ENCODE results near the gene KCNMA1.

KCNMA1 gene

DNA sequence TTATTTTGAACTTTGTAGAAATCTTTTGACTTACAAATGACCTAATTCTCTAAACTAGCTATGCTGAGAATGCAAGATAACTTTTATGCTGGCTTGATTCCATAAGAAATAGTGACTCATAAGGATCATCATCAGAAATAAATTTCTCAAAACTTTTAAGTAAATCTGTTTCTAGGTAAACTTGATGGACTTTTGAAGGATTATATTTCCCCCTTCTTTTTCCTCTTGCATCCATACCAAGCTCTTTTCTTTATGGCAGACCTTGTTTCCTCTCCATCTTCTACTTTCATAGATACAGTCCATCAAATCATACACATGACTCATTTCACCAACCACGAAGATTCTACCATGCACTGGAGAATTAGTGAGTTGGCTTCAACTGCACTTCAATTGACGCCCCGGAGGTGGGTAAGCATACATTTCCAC is 336.3 kb downstream of the KCNMA1 start:
- Histone ChIP-seq H3K9ac (ENCODE audit: low read length) (no peak overlapping the region), H3K27ac (ENCODE audit: low read depth, low read length) (no peak overlapping the region), H3K4me3 (ENCODE audit: low read length) (no peak overlapping the region), H2AK5ac (ENCODE audit: low read length) (no peak overlapping the region), H3K27me3 (ENCODE audit: insufficient read depth, low read length, poor library complexity) (no peaks in the 10 kb centered on the region), H3K79me2 (ENCODE audit: control insufficient read depth, insufficient read depth, low read length) (no peaks in the 10 kb centered on the region), H4K8ac (ENCODE audit: low read depth, low read length) (no peak overlapping the region), H2BK5ac (ENCODE audit: low read length) (no peak overlapping the region), H3K79me1 (ENCODE audit: low read length) (no peaks in the 10 kb centered on the region), H3K4ac (ENCODE audit: low read depth, low read length) (no peak overlapping the region), H3K4me2 (ENCODE audit: low read length) (no peak overlapping the region), H2BK120ac (ENCODE audit: low read depth, low read length) (no peak overlapping the region), H2BK15ac (replicated peaks; ENCODE audit: low read depth) (no peak overlapping the region), H3K56ac (ENCODE audit: low read length) (no peak overlapping the region), H3K4me1 (ENCODE audit: control insufficient read depth, low read depth, low read length) (no peaks in the 10 kb centered on the region), H4K5ac (ENCODE audit: low read length) (no peak overlapping the region), H3K36me3 (ENCODE audit: control insufficient read depth, insufficient read depth, low read length) (no peaks in the 10 kb centered on the region), H3K18ac (ENCODE audit: low read length) (no peak overlapping the region), H3K23ac (ENCODE audit: low read length) (no peak overlapping the region)
- DNase-seq, result no peak
- WGBS (ENCODE audit: extremely low coverage, insufficient coverage, low lambda C conversion rate), result no CpG with 5 or more reads among the region's 3 CpGs

DNA sequence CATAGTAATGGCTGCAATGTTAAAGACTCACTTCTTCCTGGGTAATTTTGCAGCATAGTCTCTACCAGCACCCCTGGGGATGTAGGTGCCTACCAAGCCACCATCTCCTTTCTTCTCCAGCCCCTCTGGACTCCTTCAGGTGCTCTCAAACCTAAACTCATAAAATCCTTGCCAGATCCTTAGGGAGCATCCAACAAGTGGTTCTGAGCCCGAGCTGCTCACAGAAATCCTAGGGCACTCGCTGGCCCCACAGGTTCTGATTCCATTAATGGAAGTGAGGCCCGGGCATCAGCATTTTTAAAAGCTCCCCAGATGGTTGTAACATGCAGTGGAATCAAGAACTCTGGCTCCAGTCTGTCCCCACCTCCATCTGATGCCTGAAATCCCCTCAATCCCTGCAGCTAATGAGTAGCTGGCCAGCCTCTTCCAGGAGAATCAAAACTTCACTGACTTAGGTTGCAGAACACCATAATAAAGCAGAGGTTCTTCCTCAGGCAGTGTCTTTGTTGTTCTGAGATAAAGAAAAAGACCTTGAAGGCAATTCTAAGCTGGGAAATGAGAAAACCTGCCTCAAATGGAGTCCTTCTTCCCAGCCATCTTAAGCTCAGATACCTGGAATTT is 336.8 kb downstream of the KCNMA1 start:
- H3K79me1 ChIP-seq (ENCODE audit: low read length), result no peaks in the 10 kb centered on the region
- no peaks in the 10 kb centered on the region for H3K4me1 ChIP-seq (ENCODE audit: control insufficient read depth, low read depth, low read length)
- H2BK15ac ChIP-seq (replicated peaks; ENCODE audit: low read depth), result no peak overlapping the region
- WGBS (ENCODE audit: extremely low coverage, insufficient coverage, low lambda C conversion rate), result no CpG with 5 or more reads among the region's 3 CpGs
- H2AK5ac ChIP-seq (ENCODE audit: low read length), result no peak overlapping the region
- H3K23ac ChIP-seq (ENCODE audit: low read length), result no peak overlapping the region
- no peak overlapping the region for H3K9ac ChIP-seq (ENCODE audit: low read length)
- DNase-seq, result no peak
- H4K8ac ChIP-seq (ENCODE audit: low read depth, low read length), result no peak overlapping the region
- H3K27ac ChIP-seq (ENCODE audit: low read depth, low read length), result no peak overlapping the region
- no peaks in the 10 kb centered on the region for H3K36me3 ChIP-seq (ENCODE audit: control insufficient read depth, insufficient read depth, low read length)
- no peak overlapping the region for H2BK5ac ChIP-seq (ENCODE audit: low read length)
- H3K4me2 ChIP-seq (ENCODE audit: low read length), result no peak overlapping the region
- no peaks in the 10 kb centered on the region for H3K79me2 ChIP-seq (ENCODE audit: control insufficient read depth, insufficient read depth, low read length)
- H3K18ac ChIP-seq (ENCODE audit: low read length), result no peak overlapping the region
- H3K4ac ChIP-seq (ENCODE audit: low read depth, low read length), result no peak overlapping the region
- H3K27me3 ChIP-seq (ENCODE audit: insufficient read depth, low read length, poor library complexity), result no peaks in the 10 kb centered on the region
- no peak overlapping the region for H3K56ac ChIP-seq (ENCODE audit: low read length)
- H3K4me3 ChIP-seq (ENCODE audit: low read length), result no peak overlapping the region
- H4K5ac ChIP-seq (ENCODE audit: low read length), result no peak overlapping the region
- H2BK120ac ChIP-seq (ENCODE audit: low read depth, low read length), result no peak overlapping the region

DNA sequence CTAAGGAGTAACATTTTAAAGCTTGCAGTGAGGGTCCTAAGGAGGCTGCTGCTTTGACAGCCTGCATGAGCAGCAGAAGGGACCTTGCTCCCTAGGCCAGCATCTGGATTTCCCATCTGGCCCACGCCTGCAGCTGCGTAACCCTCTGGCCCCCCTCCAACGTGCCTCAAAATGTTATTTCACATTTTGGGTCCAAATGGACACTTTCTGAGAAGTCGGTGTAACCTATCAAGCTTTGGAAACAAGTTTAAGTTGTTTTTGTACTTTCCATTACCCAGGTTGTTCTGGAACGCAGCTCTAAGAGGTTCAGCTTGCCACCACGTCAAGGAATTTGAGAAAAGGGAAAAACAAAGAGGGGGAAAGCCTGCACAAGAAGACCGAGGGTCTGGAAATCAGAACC is 338.3 kb downstream of the KCNMA1 start:
- Histone ChIP-seq H4K5ac (ENCODE audit: low read length) (no peak overlapping the region), H3K27ac (ENCODE audit: low read depth, low read length) (no peak overlapping the region), H2AK5ac (ENCODE audit: low read length) (no peak overlapping the region), H3K23ac (ENCODE audit: low read length) (no peak overlapping the region), H3K18ac (ENCODE audit: low read length) (no peak overlapping the region), H3K27me3 (ENCODE audit: insufficient read depth, low read length, poor library complexity) (no peaks in the 10 kb centered on the region), H3K4ac (ENCODE audit: low read depth, low read length) (no peak overlapping the region), H2BK15ac (replicated peaks; ENCODE audit: low read depth) (no peak overlapping the region), H3K56ac (ENCODE audit: low read length) (no peak overlapping the region), H2BK120ac (ENCODE audit: low read depth, low read length) (no peak overlapping the region), H4K8ac (ENCODE audit: low read depth, low read length) (no peak overlapping the region), H3K9ac (ENCODE audit: low read length) (no peak overlapping the region), H3K79me2 (ENCODE audit: control insufficient read depth, insufficient read depth, low read length) (no peaks in the 10 kb centered on the region), H3K4me1 (ENCODE audit: control insufficient read depth, low read depth, low read length) (no peaks in the 10 kb centered on the region), H3K4me2 (ENCODE audit: low read length) (no peak overlapping the region), H3K36me3 (ENCODE audit: control insufficient read depth, insufficient read depth, low read length) (no peaks in the 10 kb centered on the region), H3K79me1 (ENCODE audit: low read length) (no peaks in the 10 kb centered on the region), H3K4me3 (ENCODE audit: low read length) (no peak overlapping the region), H2BK5ac (ENCODE audit: low read length) (no peak overlapping the region)
- no peak for DNase-seq
- WGBS (ENCODE audit: extremely low coverage, insufficient coverage, low lambda C conversion rate), result no CpG with 5 or more reads among the region's 7 CpGs

DNA sequence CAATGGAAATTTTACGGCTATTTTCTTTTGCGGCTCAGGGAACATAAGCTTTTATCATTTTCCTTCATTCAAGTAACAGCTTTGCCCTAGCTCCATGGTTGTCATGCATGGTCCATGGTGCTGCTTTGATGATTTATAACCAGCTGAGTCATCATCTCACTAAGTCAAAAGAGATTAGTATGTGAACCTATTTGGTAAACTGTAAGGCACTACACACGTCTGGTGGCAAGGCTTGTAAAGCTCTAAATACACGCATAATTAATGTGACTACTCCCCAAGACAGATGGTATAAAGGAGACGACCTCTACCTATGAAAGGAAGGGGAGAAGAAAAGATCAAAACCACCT is 340.2 kb downstream of the KCNMA1 start:
- DNase-seq, result no peak
- Histone ChIP-seq H3K23ac (ENCODE audit: low read length) (no peak overlapping the region), H3K4ac (ENCODE audit: low read depth, low read length) (no peak overlapping the region), H3K4me3 (ENCODE audit: low read length) (no peak overlapping the region), H3K27me3 (ENCODE audit: insufficient read depth, low read length, poor library complexity) (no peaks in the 10 kb centered on the region), H3K4me1 (ENCODE audit: control insufficient read depth, low read depth, low read length) (peaks cover 5% of the 10 kb centered on the region), H3K79me2 (ENCODE audit: control insufficient read depth, insufficient read depth, low read length) (no peaks in the 10 kb centered on the region), H2BK15ac (replicated peaks; ENCODE audit: low read depth) (no peak overlapping the region), H3K9ac (ENCODE audit: low read length) (no peak overlapping the region), H3K27ac (ENCODE audit: low read depth, low read length) (no peak overlapping the region), H3K56ac (ENCODE audit: low read length) (no peak overlapping the region), H3K4me2 (ENCODE audit: low read length) (no peak overlapping the region), H4K5ac (ENCODE audit: low read length) (no peak overlapping the region), H2AK5ac (ENCODE audit: low read length) (no peak overlapping the region), H3K79me1 (ENCODE audit: low read length) (no peaks in the 10 kb centered on the region), H4K8ac (ENCODE audit: low read depth, low read length) (no peak overlapping the region), H2BK5ac (ENCODE audit: low read length) (no peak overlapping the region), H2BK120ac (ENCODE audit: low read depth, low read length) (no peak overlapping the region), H3K36me3 (ENCODE audit: control insufficient read depth, insufficient read depth, low read length) (no peaks in the 10 kb centered on the region), H3K18ac (ENCODE audit: low read length) (no peak overlapping the region)
- WGBS (ENCODE audit: extremely low coverage, insufficient coverage, low lambda C conversion rate), result no CpG with 5 or more reads among the region's 5 CpGs

DNA sequence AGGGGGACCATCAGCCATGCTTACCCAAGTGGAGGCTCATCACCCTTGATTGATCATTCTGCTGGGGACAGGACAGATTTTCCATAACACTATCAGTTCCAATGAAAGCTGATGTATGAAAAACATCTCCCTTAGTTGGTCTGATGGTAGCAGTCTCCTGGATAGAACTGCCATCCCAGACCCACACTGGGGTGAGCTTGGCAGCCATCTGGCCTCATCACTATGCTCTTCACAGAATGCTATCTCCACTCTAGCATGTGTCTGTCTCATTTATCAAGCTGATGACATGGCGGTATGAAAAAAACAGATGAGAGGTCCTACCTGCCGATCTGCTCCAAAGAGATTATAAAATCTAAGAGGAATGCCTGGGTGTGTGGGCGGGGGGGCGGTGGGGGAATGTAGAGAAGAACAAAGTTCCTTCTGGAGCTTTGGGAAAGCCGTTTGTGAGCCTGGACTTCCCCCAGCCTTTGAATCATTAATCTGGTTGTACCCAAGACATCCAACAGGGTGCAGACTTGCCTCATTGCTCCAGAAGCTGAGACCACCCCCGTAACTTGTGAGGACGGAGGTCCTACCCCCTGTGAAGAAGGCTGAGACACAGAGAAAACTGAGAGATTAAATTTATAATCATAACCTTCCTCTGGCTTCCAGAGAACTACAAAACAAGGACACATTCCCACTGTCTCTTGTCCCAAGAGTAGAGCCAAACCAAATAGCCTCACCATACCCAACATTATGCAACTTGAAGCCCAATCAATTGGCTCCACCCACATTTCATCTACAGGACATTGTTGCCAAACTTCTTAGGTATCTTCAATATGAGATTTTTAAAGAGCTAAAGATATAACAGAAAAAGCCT is 340.8 kb downstream of the KCNMA1 start:
- Histone ChIP-seq H4K5ac (ENCODE audit: low read length) (no peak overlapping the region), H2BK15ac (replicated peaks; ENCODE audit: low read depth) (no peak overlapping the region), H3K79me1 (ENCODE audit: low read length) (no peaks in the 10 kb centered on the region), H3K4me1 (ENCODE audit: control insufficient read depth, low read depth, low read length) (peaks cover 8% of the 10 kb centered on the region), H3K18ac (ENCODE audit: low read length) (peak overlapping the region; percentile 55), H3K4ac (ENCODE audit: low read depth, low read length) (no peak overlapping the region), H3K23ac (ENCODE audit: low read length) (no peak overlapping the region), H3K9ac (ENCODE audit: low read length) (no peak overlapping the region), H3K4me2 (ENCODE audit: low read length) (no peak overlapping the region), H3K27me3 (ENCODE audit: insufficient read depth, low read length, poor library complexity) (no peaks in the 10 kb centered on the region), H2AK5ac (ENCODE audit: low read length) (no peak overlapping the region), H3K27ac (ENCODE audit: low read depth, low read length) (no peak overlapping the region), H3K4me3 (ENCODE audit: low read length) (no peak overlapping the region), H2BK5ac (ENCODE audit: low read length) (no peak overlapping the region), H4K8ac (ENCODE audit: low read depth, low read length) (no peak overlapping the region), H3K36me3 (ENCODE audit: control insufficient read depth, insufficient read depth, low read length) (no peaks in the 10 kb centered on the region), H3K56ac (ENCODE audit: low read length) (no peak overlapping the region), H3K79me2 (ENCODE audit: control insufficient read depth, insufficient read depth, low read length) (no peaks in the 10 kb centered on the region), H2BK120ac (ENCODE audit: low read depth, low read length) (no peak overlapping the region)
- no CpG with 5 or more reads among the region's 7 CpGs for WGBS (ENCODE audit: extremely low coverage, insufficient coverage, low lambda C conversion rate)
- no peak for DNase-seq

Data from mesendoderm (in vitro differentiated cells).